Measurements from ENCODE around the gene RPP21.
A peak's percentile ranks its signal among the peaks of the same experiment; 100 is the strongest.

The RPP21 gene

GRCh38 chr6:30344868-30345671 lies at the start of gene RPP21:
Gene RPP21 (plus strand): TSS chr6:30345156. CDS start chr6:30345172, 16 bp downstream.
- DNase-seq = peak; percentile 12 to 92 (median 80)

- DNase-seq = no peak
Measured at GRCh38 chr6:30295837-30296236, 49.1 kb upstream of the RPP21 start.

GRCh38 chr6:30304002-30304401 lies 41.0 kb upstream of the RPP21 start:
- DNase-seq = no peak

- DNase-seq = no peak
Measured at GRCh38 chr6:30311101-30311500, 33.9 kb upstream of the RPP21 start.

- DNase-seq = no peak
Measured at GRCh38 chr6:30311671-30312070, 33.3 kb upstream of the RPP21 start.

- no peak for DNase-seq
Measured at GRCh38 chr6:30312266-30312665, 32.7 kb upstream of the RPP21 start.

- no peak for DNase-seq
Measured at GRCh38 chr6:30312676-30313321, 32.2 kb upstream of the RPP21 start.

GRCh38 chr6:30315156-30315555 lies 29.8 kb upstream of the RPP21 start:
- DNase-seq = no peak

GRCh38 chr6:30317913-30318589 lies 26.9 kb upstream of the RPP21 start:
- DNase-seq = no peak

GRCh38 chr6:30319146-30319835 lies 25.7 kb upstream of the RPP21 start:
- DNase-seq = no peak

GRCh38 chr6:30321692-30322388 lies 23.1 kb upstream of the RPP21 start:
- no peak for DNase-seq

- peak in 1 of 56 donors; percentile 2 for DNase-seq
Measured at GRCh38 chr6:30322527-30323501, 22.1 kb upstream of the RPP21 start.

- DNase-seq = no peak
Measured at GRCh38 chr6:30323806-30324205, 21.1 kb upstream of the RPP21 start.

GRCh38 chr6:30325150-30325872 lies 19.6 kb upstream of the RPP21 start:
- peak in 13 of 56 donors; percentile 10 to 72 (median 53) for DNase-seq

GRCh38 chr6:30325873-30326525 lies 19.0 kb upstream of the RPP21 start:
- peak in 46 of 56 donors; percentile 8 to 91 (median 76) for DNase-seq

- DNase-seq = peak; percentile 54 to 96 (median 88)
Measured at GRCh38 chr6:30326526-30327231, 18.3 kb upstream of the RPP21 start, which contains the start of gene TRIM39. Gene TRIM39 (plus strand): TSS chr6:30326927. CDS start chr6:30329318, 2,391 bp downstream.

- DNase-seq = no peak
Measured at GRCh38 chr6:30327232-30327746, 17.7 kb upstream of the RPP21 start.

All from nucleus accumbens (tissue), 56 donors.